ENCODE results near the gene TAF1. TPM values are rescaled to one million over a fixed set of nuclear protein-coding genes. Genes with fewer than 3 reads are reported as not detected.

TAF1 gene
- total and polyA plus RNA-seq, 9 of the 15 experiments (the other 6 are each of a cell fraction or from before 2014, with no cell fraction given), result 6.4 to 45.1 (median 38.1) TPM

DNA sequence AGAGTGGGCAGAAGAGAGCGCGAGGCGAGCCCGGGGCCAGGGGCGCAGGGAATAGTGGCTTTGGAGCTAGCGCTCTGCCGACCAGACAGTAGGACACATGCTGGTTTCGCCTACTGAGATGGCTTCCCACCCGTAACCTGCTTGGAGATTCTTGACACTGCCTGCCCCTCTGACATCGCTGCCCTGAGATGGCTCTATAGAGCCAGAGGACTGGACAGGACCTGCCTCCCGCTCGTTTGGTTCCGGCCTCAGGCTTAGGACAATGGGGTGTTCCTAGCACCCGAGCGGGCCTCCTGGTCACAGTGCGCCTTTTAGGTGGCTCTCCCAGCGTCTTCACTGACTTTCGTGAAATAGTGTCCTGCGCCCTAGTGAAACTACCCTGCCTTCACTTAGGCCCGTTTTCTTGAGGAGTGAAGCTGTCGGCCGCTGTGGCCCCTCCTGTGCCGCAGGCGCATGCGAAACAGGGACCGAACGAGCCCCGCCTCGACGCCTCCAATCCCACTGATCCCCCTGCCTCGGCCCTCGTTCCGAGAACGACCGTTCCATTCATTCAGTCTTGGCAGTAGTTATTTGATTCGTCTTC is 608 bp downstream of the TAF1 start (continued):
- TF ChIP-seq DACH1 (IDR thresholded peaks at IDR 0.05; ENCODE audit: partially characterized antibody) (no peak), BCOR (IDR thresholded peaks at IDR 0.05) (no peak), TRIM25 (IDR thresholded peaks at IDR 0.05; ENCODE audit: borderline replicate concordance) (no peak), TFAP4 (CRISPR knock-in tag; IDR thresholded peaks at IDR 0.05; ENCODE audit: borderline replicate concordance) (peak; percentile 44; the same call in 1 of the 2 replicates), HEY1 (CRISPR knock-in tag; IDR thresholded peaks at IDR 0.05; ENCODE audit: borderline replicate concordance) (no peak), MCM3 (IDR thresholded peaks at IDR 0.05) (no peak), NFYB (IDR thresholded peaks at IDR 0.05; ENCODE audit: extremely low read depth, insufficient read length) (no peak), AFF4 (CRISPR knock-in tag; IDR thresholded peaks at IDR 0.05) (peak; percentile 68; the same call in 1 of the 2 replicates), ZNF174 (CRISPR knock-in tag; IDR thresholded peaks at IDR 0.05) (no peak), TEAD1 (CRISPR knock-in tag; IDR thresholded peaks at IDR 0.05) (no peak), SRSF3 (IDR thresholded peaks at IDR 0.05; ENCODE audit: insufficient read depth, low read length) (no peak), ZNF143 (CRISPR knock-in tag; IDR thresholded peaks at IDR 0.05) (no peak), ZNF717 (CRISPR knock-in tag; IDR thresholded peaks at IDR 0.05) (no peak), PKNOX1 (IDR thresholded peaks at IDR 0.05) (no peak), ZFPM2 (CRISPR knock-in tag; IDR thresholded peaks at IDR 0.05) (no peak), TCF7 (IDR thresholded peaks at IDR 0.05; ENCODE audit: borderline replicate concordance) (no peak), SMARCB1 (IDR thresholded peaks at IDR 0.05; ENCODE audit: insufficient read length, low read depth) (no peak)
- TF ChIP-seq, protein P1, sequence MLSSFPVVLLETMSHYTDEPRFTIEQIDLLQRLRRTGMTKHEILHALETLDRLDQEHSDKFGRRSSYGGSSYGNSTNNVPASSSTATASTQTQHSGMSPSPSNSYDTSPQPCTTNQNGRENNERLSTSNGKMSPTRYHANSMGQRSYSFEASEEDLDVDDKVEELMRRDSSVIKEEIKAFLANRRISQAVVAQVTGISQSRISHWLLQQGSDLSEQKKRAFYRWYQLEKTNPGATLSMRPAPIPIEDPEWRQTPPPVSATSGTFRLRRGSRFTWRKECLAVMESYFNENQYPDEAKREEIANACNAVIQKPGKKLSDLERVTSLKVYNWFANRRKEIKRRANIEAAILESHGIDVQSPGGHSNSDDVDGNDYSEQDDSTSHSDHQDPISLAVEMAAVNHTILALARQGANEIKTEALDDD (IDR thresholded peaks at IDR 0.05), result no peak
- TF ChIP-seq, protein P2, sequence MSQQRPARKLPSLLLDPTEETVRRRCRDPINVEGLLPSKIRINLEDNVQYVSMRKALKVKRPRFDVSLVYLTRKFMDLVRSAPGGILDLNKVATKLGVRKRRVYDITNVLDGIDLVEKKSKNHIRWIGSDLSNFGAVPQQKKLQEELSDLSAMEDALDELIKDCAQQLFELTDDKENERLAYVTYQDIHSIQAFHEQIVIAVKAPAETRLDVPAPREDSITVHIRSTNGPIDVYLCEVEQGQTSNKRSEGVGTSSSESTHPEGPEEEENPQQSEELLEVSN (IDR thresholded peaks at IDR 0.05; ENCODE audit: borderline replicate concordance in 1 of 2, extremely low read depth in 1 of 2, insufficient read depth in 1 of 2, insufficient read length in 1 of 2, low read depth in 1 of 2, low read length in 1 of 2, poor library complexity in 1 of 2, severe bottlenecking in 1 of 2), result peak; percentile 18 to 60

All from K562 (cell line).